NT2/D1 (cell line): Measurements from ENCODE around the gene ZNF653.

Experiments used
- SUZ12 ChIP-seq: IDR thresholded peaks from 2 replicates; pipeline ENCODE4 v1.6.1; 2011; ENCODE audit not compliant: insufficient read length, insufficient read depth; ENCODE audit errors: extremely low read depth
- YY1 ChIP-seq: IDR thresholded peaks from 2 replicates; pipeline ENCODE4 v1.6.1; 2011; ENCODE audit not compliant: insufficient read length, insufficient read depth
- ZNF274 ChIP-seq: IDR thresholded peaks from 2 replicates; pipeline ENCODE4 v1.6.1; 2011; ENCODE audit warnings: mild to moderate bottlenecking, low read depth, low read length

GRCh38 chr19:11505504-11506100 is at the start of gene ZNF653:
- no peak for TF ChIP-seq SUZ12
- no peak for TF ChIP-seq ZNF274
- no peak for TF ChIP-seq YY1
